Right lobe of liver (tissue), 4 donors: ENCODE measurements around the gene KLF13.

Experiments
- CTCF ChIP-seq, 4 donors: fragments of 200-600 bp in 3 of 4; fragments of 450-650 bp in 1 of 4; IDR thresholded peaks; one replicate each; pipeline versions ENCODE4 v1.5.1 to v1.8.0; 2016 to 2022; ENCODE audit warnings: antibody characterized with exemption in 4 of 4, mild to moderate bottlenecking in 2 of 4
- POLR2A ChIP-seq: fragments of 450-650 bp; IDR thresholded peaks from one replicate; pipeline ENCODE4 v1.6.1; 2017; ENCODE audit warnings: antibody characterized with exemption, mild to moderate bottlenecking
- donor health status: DM: no; HTN: no; CAD: no.
- donor health status: DM: no; HTN: no; CAD: no.
- donor health status: DM: no; HTN: yes; CAD: no.

GRCh38 chr15:31309893-31310606 lies 16.6 kb upstream of the KLF13 start:
- TF ChIP-seq CTCF (IDR thresholded peaks at IDR 0.05), result no peak
- no peak for TF ChIP-seq POLR2A
